Epithelial cell of esophagus (primary cell): ENCODE measurements around the gene PSMB7.

Experiments
- DNase-seq: peaks from one replicate; pipeline ENCODE4 v3.0.0; 2010; ENCODE audit warnings: low read depth
- H3K4me3 ChIP-seq: 2 replicates; pipeline ENCODE4 v1.5.1; 2011; ENCODE audit warnings: mild to moderate bottlenecking, low read length, control low read depth
- CTCF ChIP-seq: IDR thresholded peaks from 2 replicates; pipeline ENCODE4 v1.5.1; 2011; ENCODE audit warnings: low read depth, mild to moderate bottlenecking, low read length, control low read depth, inconsistent platforms; ENCODE audit not compliant: insufficient read depth; ENCODE audit errors: missing control alignments

Gene PSMB7

GRCh38 chr9:124328285-124328684 is 87.0 kb downstream of the PSMB7 start:
- H3K4me3 ChIP-seq, result no peak overlapping the region
- TF ChIP-seq CTCF, result no peak
- no peak for DNase-seq

- no peak for DNase-seq
- no peak for TF ChIP-seq CTCF
Observed at GRCh38 chr9:124327491-124327890, 87.8 kb downstream of the PSMB7 start.

GRCh38 chr9:124326378-124326777 is 88.9 kb downstream of the PSMB7 start:
- no peak for TF ChIP-seq CTCF
- no peak overlapping the region for H3K4me3 ChIP-seq
- DNase-seq, result no peak

More at GRCh38 chr9:124327491-124327890, 87.8 kb downstream of the PSMB7 start:
- no peak overlapping the region for H3K4me3 ChIP-seq

GRCh38 chr9:124325816-124326215 is 89.4 kb downstream of the PSMB7 start:
- no peak for TF ChIP-seq CTCF
- H3K4me3 ChIP-seq, result no peak overlapping the region
- no peak for DNase-seq

- H3K4me3 ChIP-seq, result no peak overlapping the region
- TF ChIP-seq CTCF, result no peak
- DNase-seq, result no peak
Observed at GRCh38 chr9:124323904-124324303, 91.3 kb downstream of the PSMB7 start.

- TF ChIP-seq CTCF, result no peak
- H3K4me3 ChIP-seq, result no peak overlapping the region
- no peak for DNase-seq
Observed at GRCh38 chr9:124322618-124323432, 92.4 kb downstream of the PSMB7 start.

GRCh38 chr9:124321935-124322334 is 93.3 kb downstream of the PSMB7 start:
- no peak for TF ChIP-seq CTCF
- no peak for DNase-seq
- no peak overlapping the region for H3K4me3 ChIP-seq
